Gastrocnemius medialis (tissue), 4 donors: Measurements from ENCODE around the gene MTA1. TPM values are rescaled to one million over a fixed set of nuclear protein-coding genes. Genes with fewer than 3 reads are reported as not detected.

Experiments used
- ATAC-seq, 2 donors: fragments of 150-250 bp; one replicate each; pipeline ENCODE4 v1.9.1; 2016
- DNase-seq, 2 donors: peaks; one replicate each; pipeline ENCODE4 v3.0.0-alpha.2; 2019
- H3K27ac ChIP-seq, 4 donors: fragments of 200-600 bp; sonication (generic); 1 replicate in 1 of 4; 2 replicates in 3 of 4; pipeline ENCODE4 v1.5.1; 2016 to 2018; ENCODE audit warnings: mild to moderate bottlenecking in 2 of 4, moderate library complexity in 1 of 4
- H3K27me3 ChIP-seq, 3 donors: fragments of 200-600 bp; sonication (generic) in 2 of 3; 1 replicate in 1 of 3; 2 replicates in 2 of 3; pipeline versions ENCODE4 v1.5.1 to v1.6.0; 2016 to 2019; ENCODE audit warnings: mild to moderate bottlenecking in 1 of 3, moderate library complexity in 1 of 3
- H3K36me3 ChIP-seq, 2 donors: fragments of 200-600 bp; sonication (generic) in 1 of 2; one replicate each; pipeline ENCODE4 v1.5.1; 2017 to 2018
- H3K4me1 ChIP-seq, 2 donors: fragments of 200-600 bp; sonication (generic) in 1 of 2; one replicate each; pipeline ENCODE4 v1.5.1; 2016 to 2017; ENCODE audit warnings: mild to moderate bottlenecking in 2 of 2
- H3K4me3 ChIP-seq, 4 donors: fragments of 200-600 bp; sonication (generic) in 3 of 4; 1 replicate in 1 of 4; 2 replicates in 3 of 4; pipeline ENCODE4 v1.5.1; 2016 to 2019; ENCODE audit warnings: mild to moderate bottlenecking in 2 of 4
- H3K9me3 ChIP-seq, 3 donors: fragments of 200-600 bp; sonication (generic) in 2 of 3; 1 replicate in 1 of 3; 2 replicates in 2 of 3; pipeline ENCODE4 v1.5.1; 2016 to 2019
- CTCF ChIP-seq, 5 experiments: fragments of 450-650 bp in 3 of 5; fragments of 200-600 bp in 2 of 5; sonication (generic) in 2 of 5; IDR thresholded peaks in 4 of 5; conservative IDR thresholded peaks in 1 of 5; 1 replicate in 4 of 5; 2 replicates in 1 of 5; pipeline ENCODE4 v1.5.1; 2016 to 2019; ENCODE audit warnings: antibody characterized with exemption in 5 of 5, mild to moderate bottlenecking in 3 of 5, moderate library complexity in 3 of 5
- POLR2A ChIP-seq, 2 donors: fragments of 450-650 bp; IDR thresholded peaks; one replicate each; pipeline ENCODE4 v1.6.1; 2017; ENCODE audit warnings: antibody characterized with exemption in 2 of 2, mild to moderate bottlenecking in 2 of 2, moderate library complexity in 2 of 2
- in situ Hi-C, 4 donors: fragments of 200-750 bp; cut with MboI; loops; one replicate each; pipeline versions ENCODE4 v1.15.0 to v1.8.0; 2017; ENCODE audit warnings: low sequenced_read_pairs in 4 of 4
- intact Hi-C: fragments of 100-400 bp; cut with DNase I; formaldehyde crosslinking; loops from one replicate; pipeline ENCODE4 v1.15.1; 2023; ENCODE audit warnings: low total_unique reads
- total RNA-seq, 4 donors: library from RNA; depleted of rRNA; stranded (reverse); fragments of >200 nt; gene quantifications; one replicate each; pipeline versions ENCODE4 v1.1.0 to v1.2.3, GENCODE V29; 2016

The MTA1 gene
- total RNA-seq, 4 donors from 2014 or later: 18.2 to 30.8 (median 28.2) TPM

- Histone ChIP-seq H3K27me3 (peaks cover 0 to 4% (median 0%) of the 10 kb centered on the region in 3 donors), H3K27ac (peak overlapping the region in 2 of 4 donors; percentile 16 to 33), H3K36me3 (peaks cover 0 to 3% of the 10 kb centered on the region in 2 donors), H3K4me1 (peaks cover 46 to 63% of the 10 kb centered on the region in 2 donors), H3K9me3 (no peaks in the 10 kb centered on the region), H3K4me3 (no peak overlapping the region)
- ATAC-seq (no peak), DNase-seq (no peak)
- intact Hi-C loops: no loop called here
- TF ChIP-seq POLR2A (IDR thresholded peaks at IDR 0.05) (no peak), CTCF (IDR thresholded peaks at IDR 0.05 in 4 of 5, conservative IDR thresholded peaks at IDR 0.05 in 1 of 5) (no peak)
- in situ Hi-C loops: no loop called here
Observed at GRCh38 chr14:105471823-105472485, 52.3 kb downstream of the MTA1 start.

GRCh38 chr14:105472486-105472991 is 52.9 kb downstream of the MTA1 start:
- H3K27ac ChIP-seq: peak overlapping the region in 1 of 4 donors; percentile 13
- H3K27me3 ChIP-seq: peaks cover 0 to 4% (median 0%) of the 10 kb centered on the region in 3 donors
- peaks cover 51 to 67% of the 10 kb centered on the region in 2 donors for H3K4me1 ChIP-seq
- no peaks in the 10 kb centered on the region for H3K36me3 ChIP-seq
- ATAC-seq: no peak
- DNase-seq: no peak
- TF ChIP-seq CTCF (IDR thresholded peaks at IDR 0.05 in 4 of 5, conservative IDR thresholded peaks at IDR 0.05 in 1 of 5) (no peak), POLR2A (IDR thresholded peaks at IDR 0.05) (no peak)
- no peaks in the 10 kb centered on the region for H3K9me3 ChIP-seq
- no peak overlapping the region for H3K4me3 ChIP-seq
- intact Hi-C loops (no loop called here), in situ Hi-C loops (no loop called here)

- intact Hi-C loops: no loop called here
- ATAC-seq: no peak
Observed at GRCh38 chr14:105473033-105473676, 53.5 kb downstream of the MTA1 start.

More at GRCh38 chr14:105473033-105473676, 53.5 kb downstream of the MTA1 start:
- DNase-seq: no peak
- Histone ChIP-seq H3K27ac (peak overlapping the region; percentile 4 to 69 (median 58)), H3K9me3 (no peaks in the 10 kb centered on the region), H3K27me3 (peaks cover 0 to 4% (median 0%) of the 10 kb centered on the region in 3 donors), H3K4me1 (peaks cover 48 to 64% of the 10 kb centered on the region in 2 donors), H3K36me3 (no peaks in the 10 kb centered on the region), H3K4me3 (peak overlapping the region in 3 of 4 donors; percentile 60 to 84 (median 64))
- in situ Hi-C loops: no loop called here
- TF ChIP-seq POLR2A (IDR thresholded peaks at IDR 0.05) (no peak), CTCF (IDR thresholded peaks at IDR 0.05 in 4 of 5, conservative IDR thresholded peaks at IDR 0.05 in 1 of 5) (no peak)
